ENCODE measurements around the gene INTS2. TPM values are rescaled to one million over a fixed set of nuclear protein-coding genes. Genes with fewer than 3 reads are reported as not detected.

INTS2 gene
- total RNA-seq, 1 donor from 2014 or later: 8.4 TPM

Other genes starting within 250 kb of the INTS2 start
- 0.35 TPM for gene BRIP1, start 64.5 kb downstream of the INTS2 start, total RNA-seq
- 25.7 TPM for gene MED13, start 137.3 kb upstream of the INTS2 start, total RNA-seq